BJ (cell line): ENCODE data around the gene MEG3. TPM values are rescaled to one million over a fixed set of nuclear protein-coding genes. Genes with fewer than 3 reads are reported as not detected.

Experiments used
- CTCF ChIA-PET: fragments of 350-600 bp; formaldehyde crosslinking; extraction: SDS; loops from one replicate; lab custom pipeline; 2021; ENCODE audit warnings: antibody characterized with exemption, inconsistent platforms; lab: Yijun Ruan, JAX
- POLR2A ChIA-PET: fragments of 300-600 bp; sonication (Branson Sonifier 250); formaldehyde crosslinking; extraction: SDS; loops from one replicate; lab custom pipeline; 2021; ENCODE audit warnings: antibody characterized with exemption; lab: Charles Lee
- DNase-seq: peaks from one replicate; pipeline ENCODE4 v3.0.0-alpha.2; 2011; ENCODE audit warnings: low read depth
- H3K27me3 ChIP-seq: 2 replicates; pipeline ENCODE4 v1.6.0; 2011; ENCODE audit warnings: low read length; ENCODE audit not compliant: control insufficient read depth, insufficient read depth
- H3K36me3 ChIP-seq: 2 replicates; pipeline ENCODE4 v1.5.1; 2011; ENCODE audit warnings: low read length; ENCODE audit not compliant: control insufficient read depth, insufficient read depth
- H3K4me3 ChIP-seq: 2 replicates; pipeline ENCODE4 v1.5.1; 2011; ENCODE audit warnings: low read depth, mild to moderate bottlenecking, control low read depth, low read length
- CTCF ChIP-seq: IDR thresholded peaks from 2 replicates; pipeline ENCODE4 v1.5.1; 2011; ENCODE audit warnings: low read depth, mild to moderate bottlenecking, control low read depth, inconsistent platforms, low read length, moderate library complexity; ENCODE audit not compliant: insufficient read depth
- polyA plus RNA-seq: library from polyadenylated mRNA; depleted of rRNA; stranded (reverse); fragments of >200 nt; gene quantifications from 2 replicates; pipeline ENCODE4 v1.2.3, GENCODE V29; 2011

Gene MEG3
- polyA plus RNA-seq, 1 experiment: 234 TPM

- peaks cover 15% of the 10 kb centered on the region for H3K36me3 ChIP-seq
- POLR2A ChIA-PET: no interaction called here
- no peak overlapping the region for H3K4me3 ChIP-seq
- no peak for DNase-seq
- TF ChIP-seq CTCF: no peak
- no peaks in the 10 kb centered on the region for H3K27me3 ChIP-seq
- CTCF ChIA-PET: no interaction called here
Observed at GRCh38 chr14:100856056-100856950, 30.4 kb downstream of the MEG3 start.

- POLR2A ChIA-PET: no interaction called here
Observed at GRCh38 chr14:100857233-100857922, 31.5 kb downstream of the MEG3 start.

GRCh38 chr14:100857923-100858837 lies 32.3 kb downstream of the MEG3 start:
- no peak for DNase-seq
- CTCF ChIA-PET: no interaction called here

More at GRCh38 chr14:100857233-100857922, 31.5 kb downstream of the MEG3 start:
- Histone ChIP-seq H3K4me3 (no peak overlapping the region), H3K27me3 (no peaks in the 10 kb centered on the region), H3K36me3 (peaks cover 17% of the 10 kb centered on the region)
- DNase-seq: no peak
- CTCF ChIA-PET: no interaction called here
- TF ChIP-seq CTCF: no peak

GRCh38 chr14:100858838-100859220 lies 32.9 kb downstream of the MEG3 start:
- no peak for DNase-seq
- ChIA-PET CTCF (no interaction called here), POLR2A (no interaction called here)
- H3K36me3 ChIP-seq: peaks cover 21% of the 10 kb centered on the region
- TF ChIP-seq CTCF: no peak
- H3K4me3 ChIP-seq: no peak overlapping the region
- no peaks in the 10 kb centered on the region for H3K27me3 ChIP-seq

More at GRCh38 chr14:100857923-100858837, 32.3 kb downstream of the MEG3 start:
- no peak for TF ChIP-seq CTCF
- Histone ChIP-seq H3K27me3 (no peaks in the 10 kb centered on the region), H3K36me3 (peaks cover 20% of the 10 kb centered on the region), H3K4me3 (no peak overlapping the region)
- POLR2A ChIA-PET: no interaction called here
